ENCODE measurements around the gene ADGRL3.

The ADGRL3 gene

DNA sequence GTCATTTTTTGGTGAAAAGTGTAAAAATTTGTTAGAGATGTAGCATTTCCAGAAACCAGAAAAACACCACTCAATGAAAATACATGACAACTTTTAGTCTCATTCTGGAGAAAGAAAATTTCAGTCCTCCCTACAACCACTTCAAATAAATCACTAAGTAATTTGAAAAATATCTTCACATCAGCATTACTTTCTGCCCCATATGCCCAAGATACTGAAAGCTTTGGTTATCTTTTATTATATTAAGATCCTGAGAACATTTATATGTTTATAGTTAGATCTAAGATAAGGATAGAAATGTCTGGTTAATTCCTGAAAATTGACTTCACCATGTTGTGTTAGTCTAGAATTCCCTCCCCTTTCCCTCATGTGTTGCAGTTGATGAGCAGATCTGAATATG lies 119.0 kb downstream of the ADGRL3 start:
- ATAC-seq (ENCODE audit: low read depth) (no peak), DNase-seq (ENCODE audit: low spot score) (no peak)
- H3K4me3 ChIP-seq (ENCODE audit: severe bottlenecking) = no peak overlapping the region
- H3K9me3 ChIP-seq (ENCODE audit: severe bottlenecking) = no peaks in the 10 kb centered on the region
- no peaks in the 10 kb centered on the region for H3K27me3 ChIP-seq (ENCODE audit: insufficient read depth, poor library complexity, severe bottlenecking)
- H3K4me1 ChIP-seq (ENCODE audit: insufficient read depth, poor library complexity, severe bottlenecking) = no peaks in the 10 kb centered on the region
- TF ChIP-seq, protein P1, sequence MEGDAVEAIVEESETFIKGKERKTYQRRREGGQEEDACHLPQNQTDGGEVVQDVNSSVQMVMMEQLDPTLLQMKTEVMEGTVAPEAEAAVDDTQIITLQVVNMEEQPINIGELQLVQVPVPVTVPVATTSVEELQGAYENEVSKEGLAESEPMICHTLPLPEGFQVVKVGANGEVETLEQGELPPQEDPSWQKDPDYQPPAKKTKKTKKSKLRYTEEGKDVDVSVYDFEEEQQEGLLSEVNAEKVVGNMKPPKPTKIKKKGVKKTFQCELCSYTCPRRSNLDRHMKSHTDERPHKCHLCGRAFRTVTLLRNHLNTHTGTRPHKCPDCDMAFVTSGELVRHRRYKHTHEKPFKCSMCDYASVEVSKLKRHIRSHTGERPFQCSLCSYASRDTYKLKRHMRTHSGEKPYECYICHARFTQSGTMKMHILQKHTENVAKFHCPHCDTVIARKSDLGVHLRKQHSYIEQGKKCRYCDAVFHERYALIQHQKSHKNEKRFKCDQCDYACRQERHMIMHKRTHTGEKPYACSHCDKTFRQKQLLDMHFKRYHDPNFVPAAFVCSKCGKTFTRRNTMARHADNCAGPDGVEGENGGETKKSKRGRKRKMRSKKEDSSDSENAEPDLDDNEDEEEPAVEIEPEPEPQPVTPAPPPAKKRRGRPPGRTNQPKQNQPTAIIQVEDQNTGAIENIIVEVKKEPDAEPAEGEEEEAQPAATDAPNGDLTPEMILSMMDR (IDR thresholded peaks at IDR 0.05; ENCODE audit: poor library complexity, severe bottlenecking) = no peak
- H3K36me3 ChIP-seq (ENCODE audit: low read depth) = no peaks in the 10 kb centered on the region
- no peak overlapping the region for H3K27ac ChIP-seq (ENCODE audit: poor library complexity, severe bottlenecking)

GRCh38 chr4:61320154-61320553 lies 120.0 kb downstream of the ADGRL3 start:
- Histone ChIP-seq H3K4me3 (ENCODE audit: severe bottlenecking) (no peak overlapping the region), H3K27me3 (ENCODE audit: insufficient read depth, poor library complexity, severe bottlenecking) (no peaks in the 10 kb centered on the region), H3K4me1 (ENCODE audit: insufficient read depth, poor library complexity, severe bottlenecking) (no peaks in the 10 kb centered on the region), H3K27ac (ENCODE audit: poor library complexity, severe bottlenecking) (no peak overlapping the region), H3K9me3 (ENCODE audit: severe bottlenecking) (no peaks in the 10 kb centered on the region), H3K36me3 (ENCODE audit: low read depth) (no peaks in the 10 kb centered on the region)
- ATAC-seq (ENCODE audit: low read depth) (no peak), DNase-seq (ENCODE audit: low spot score) (no peak)
- TF ChIP-seq, protein P1 (IDR thresholded peaks at IDR 0.05; ENCODE audit: poor library complexity, severe bottlenecking) = no peak

- H3K27ac ChIP-seq (ENCODE audit: poor library complexity, severe bottlenecking) = no peak overlapping the region
- H3K9me3 ChIP-seq (ENCODE audit: severe bottlenecking) = no peaks in the 10 kb centered on the region
- DNase-seq (ENCODE audit: low spot score) (no peak), ATAC-seq (ENCODE audit: low read depth) (no peak)
- no peaks in the 10 kb centered on the region for H3K4me1 ChIP-seq (ENCODE audit: insufficient read depth, poor library complexity, severe bottlenecking)
- H3K27me3 ChIP-seq (ENCODE audit: insufficient read depth, poor library complexity, severe bottlenecking) = no peaks in the 10 kb centered on the region
- no peaks in the 10 kb centered on the region for H3K36me3 ChIP-seq (ENCODE audit: low read depth)
- no peak overlapping the region for H3K4me3 ChIP-seq (ENCODE audit: severe bottlenecking)
- TF ChIP-seq, protein P1 (IDR thresholded peaks at IDR 0.05; ENCODE audit: poor library complexity, severe bottlenecking) = no peak
These were observed 120.5 kb downstream of the ADGRL3 start for GRCh38 chr4:61320631-61321030.

DNA sequence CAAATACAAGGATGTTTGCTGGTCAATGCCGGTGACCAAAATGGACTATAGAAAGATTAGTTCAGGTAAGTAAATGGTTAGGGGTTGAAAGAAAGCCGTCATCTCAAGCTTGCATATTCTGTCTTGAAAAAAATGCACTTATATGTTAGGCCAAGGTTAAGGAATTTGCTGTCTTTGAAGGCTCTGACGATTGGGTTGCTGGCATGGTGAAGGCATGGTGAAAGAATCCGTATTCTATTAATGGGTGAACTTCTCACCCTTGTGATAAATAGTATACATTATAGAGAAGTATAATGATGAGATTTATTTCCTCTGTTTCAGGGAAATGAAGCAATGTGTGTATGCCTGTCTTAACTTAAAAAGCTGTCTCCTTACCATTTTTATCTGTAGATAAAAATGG lies 132.6 kb downstream of the ADGRL3 start:
- H3K27me3 ChIP-seq (ENCODE audit: insufficient read depth, poor library complexity, severe bottlenecking) = no peaks in the 10 kb centered on the region
- no peak overlapping the region for H3K4me3 ChIP-seq (ENCODE audit: severe bottlenecking)
- no peak overlapping the region for H3K27ac ChIP-seq (ENCODE audit: poor library complexity, severe bottlenecking)
- TF ChIP-seq, protein P1 (IDR thresholded peaks at IDR 0.05; ENCODE audit: poor library complexity, severe bottlenecking) = no peak
- H3K9me3 ChIP-seq (ENCODE audit: severe bottlenecking) = no peaks in the 10 kb centered on the region
- DNase-seq (ENCODE audit: low spot score) (no peak), ATAC-seq (ENCODE audit: low read depth) (no peak)
- H3K4me1 ChIP-seq (ENCODE audit: insufficient read depth, poor library complexity, severe bottlenecking) = no peaks in the 10 kb centered on the region
- H3K36me3 ChIP-seq (ENCODE audit: low read depth) = no peaks in the 10 kb centered on the region

GRCh38 chr4:61333490-61333889 lies 133.4 kb downstream of the ADGRL3 start:
- no peaks in the 10 kb centered on the region for H3K27me3 ChIP-seq (ENCODE audit: insufficient read depth, poor library complexity, severe bottlenecking)
- H3K9me3 ChIP-seq (ENCODE audit: severe bottlenecking) = no peaks in the 10 kb centered on the region

More at GRCh38 chr4:61333490-61333889, 133.4 kb downstream of the ADGRL3 start:
- no peak overlapping the region for H3K27ac ChIP-seq (ENCODE audit: poor library complexity, severe bottlenecking)
- TF ChIP-seq, protein P1 (IDR thresholded peaks at IDR 0.05; ENCODE audit: poor library complexity, severe bottlenecking) = no peak
- no peaks in the 10 kb centered on the region for H3K36me3 ChIP-seq (ENCODE audit: low read depth)
- DNase-seq (ENCODE audit: low spot score) = no peak
- H3K4me3 ChIP-seq (ENCODE audit: severe bottlenecking) = no peak overlapping the region
- H3K4me1 ChIP-seq (ENCODE audit: insufficient read depth, poor library complexity, severe bottlenecking) = no peaks in the 10 kb centered on the region
- no peak for ATAC-seq (ENCODE audit: low read depth)

Measured in RWPE2 (cell line).